Measurements from ENCODE around the gene MILR1. TPM values are rescaled to one million over a fixed set of nuclear protein-coding genes. Genes with fewer than 3 reads are reported as not detected.
"Not testable (repeated sequence)": the region's sequence is repeated elsewhere in the genome, so short reads cannot be mapped to it uniquely, and the experiment has no call there.

MILR1 gene
- total and polyA plus RNA-seq, 12 donors: 1.0 to 13.3 (median 1.3) TPM

DNA sequence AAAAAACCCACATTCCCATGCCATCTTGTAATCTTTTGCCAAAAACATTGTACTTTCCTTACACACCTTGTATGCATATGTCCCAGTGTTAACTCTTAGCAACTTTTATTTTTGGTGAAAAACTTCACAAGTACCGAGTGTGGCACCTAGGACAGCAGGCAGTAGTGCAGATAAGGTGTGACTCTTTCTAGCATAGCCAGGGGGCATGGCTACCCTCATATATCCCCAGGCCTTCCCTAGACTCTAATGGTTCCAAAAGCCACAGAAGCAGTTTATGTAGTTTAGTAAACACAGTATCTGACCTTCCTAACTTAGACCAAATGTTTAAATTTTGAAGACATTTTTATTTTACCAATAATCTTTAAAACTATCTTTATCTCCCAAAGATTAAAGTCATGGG lies 20.5 kb upstream of the MILR1 start:
- H3K27me3 ChIP-seq: peaks cover 0 to 18% (median 3%) of the 10 kb centered on the region in 7 donors
- TF ChIP-seq, protein P1, sequence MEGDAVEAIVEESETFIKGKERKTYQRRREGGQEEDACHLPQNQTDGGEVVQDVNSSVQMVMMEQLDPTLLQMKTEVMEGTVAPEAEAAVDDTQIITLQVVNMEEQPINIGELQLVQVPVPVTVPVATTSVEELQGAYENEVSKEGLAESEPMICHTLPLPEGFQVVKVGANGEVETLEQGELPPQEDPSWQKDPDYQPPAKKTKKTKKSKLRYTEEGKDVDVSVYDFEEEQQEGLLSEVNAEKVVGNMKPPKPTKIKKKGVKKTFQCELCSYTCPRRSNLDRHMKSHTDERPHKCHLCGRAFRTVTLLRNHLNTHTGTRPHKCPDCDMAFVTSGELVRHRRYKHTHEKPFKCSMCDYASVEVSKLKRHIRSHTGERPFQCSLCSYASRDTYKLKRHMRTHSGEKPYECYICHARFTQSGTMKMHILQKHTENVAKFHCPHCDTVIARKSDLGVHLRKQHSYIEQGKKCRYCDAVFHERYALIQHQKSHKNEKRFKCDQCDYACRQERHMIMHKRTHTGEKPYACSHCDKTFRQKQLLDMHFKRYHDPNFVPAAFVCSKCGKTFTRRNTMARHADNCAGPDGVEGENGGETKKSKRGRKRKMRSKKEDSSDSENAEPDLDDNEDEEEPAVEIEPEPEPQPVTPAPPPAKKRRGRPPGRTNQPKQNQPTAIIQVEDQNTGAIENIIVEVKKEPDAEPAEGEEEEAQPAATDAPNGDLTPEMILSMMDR (IDR thresholded peaks at IDR 0.05): no peak
- H3K9me3 ChIP-seq: no peaks in the 10 kb centered on the region
- peaks cover 0 to 15% (median 0%) of the 10 kb centered on the region in 9 donors for H3K4me1 ChIP-seq
- intact Hi-C loops (cut with DNase I): loop anchor here in 4 of 10 donors (10.0 kb wide), 1 partner anchor 216 kb away; no protein-coding TSS in a partner anchor
- H3K36me3 ChIP-seq: no peaks in the 10 kb centered on the region
- H3K4me3 ChIP-seq: no peak overlapping the region
- ATAC-seq: no peak
- no peak overlapping the region for H3K27ac ChIP-seq
- DNase-seq: no peak
- 94 to 95% methylated on average over 1 of the region's 1 CpG for WGBS, 2 donors

DNA sequence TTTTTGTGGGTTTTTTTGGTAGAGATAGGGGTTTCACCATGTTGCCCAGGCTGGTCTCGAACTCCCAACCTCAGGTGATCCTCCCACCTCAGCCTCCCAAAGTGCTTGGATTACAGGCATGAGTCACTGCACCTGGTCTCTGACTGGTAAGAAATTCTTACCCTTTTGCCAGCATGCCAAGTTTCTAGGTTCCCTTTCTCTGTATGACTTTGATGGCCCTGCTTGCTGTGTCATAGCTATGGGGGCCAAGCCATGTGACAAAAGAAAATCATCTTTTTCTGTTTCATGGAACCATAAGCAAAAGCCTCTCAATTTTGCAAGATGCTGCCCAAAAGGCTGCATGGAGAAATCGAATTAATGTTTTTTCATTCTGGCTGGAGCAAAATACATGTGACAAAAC lies 18.9 kb upstream of the MILR1 start:
- H3K4me1 ChIP-seq; ATAC-seq; intact Hi-C loops (cut with DNase I); DNase-seq; H3K27ac ChIP-seq; H3K9me3 ChIP-seq; H3K36me3 ChIP-seq; H3K4me3 ChIP-seq: not testable (repeated sequence)
- 89 to 92% methylated on average over 2 of the region's 2 CpGs for WGBS, 2 donors
- H3K27me3 ChIP-seq: peaks cover 0 to 18% (median 3%) of the 10 kb centered on the region in 7 donors

DNA sequence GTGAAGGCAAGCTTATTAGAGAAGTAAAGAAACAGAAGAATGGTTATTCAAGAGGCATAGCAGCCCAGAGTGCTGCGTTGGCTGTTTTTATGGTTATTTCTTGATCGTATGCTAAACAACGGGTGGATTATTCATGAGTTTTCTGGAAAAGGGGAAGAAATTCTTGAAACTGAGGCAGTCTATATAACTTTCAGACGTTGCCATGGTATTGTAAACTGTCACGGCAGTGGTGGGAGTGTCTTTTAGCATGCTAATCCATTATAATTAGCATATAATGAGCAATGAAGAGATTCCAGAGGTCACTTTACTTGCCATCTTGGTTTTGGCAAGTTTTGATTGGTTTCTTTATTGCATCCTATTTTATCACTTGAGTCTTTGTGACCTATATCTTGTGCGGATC lies 17.4 kb upstream of the MILR1 start:
- H3K4me1 ChIP-seq: peaks cover 0 to 7% (median 0%) of the 10 kb centered on the region in 9 donors
- DNase-seq: no peak
- peaks cover 0 to 18% (median 2%) of the 10 kb centered on the region in 7 donors for H3K27me3 ChIP-seq
- intact Hi-C loops (cut with DNase I): no loop called here
- WGBS, 2 donors: 82 to 88% methylated on average over 6 of the region's 6 CpGs
- no peak for ATAC-seq
- H3K9me3 ChIP-seq: peaks cover 0 to 9% (median 0%) of the 10 kb centered on the region in 11 donors
- no peaks in the 10 kb centered on the region for H3K36me3 ChIP-seq
- TF ChIP-seq, protein P1 (IDR thresholded peaks at IDR 0.05): no peak
- H3K27ac ChIP-seq: no peak overlapping the region
- H3K4me3 ChIP-seq: no peak overlapping the region

DNA sequence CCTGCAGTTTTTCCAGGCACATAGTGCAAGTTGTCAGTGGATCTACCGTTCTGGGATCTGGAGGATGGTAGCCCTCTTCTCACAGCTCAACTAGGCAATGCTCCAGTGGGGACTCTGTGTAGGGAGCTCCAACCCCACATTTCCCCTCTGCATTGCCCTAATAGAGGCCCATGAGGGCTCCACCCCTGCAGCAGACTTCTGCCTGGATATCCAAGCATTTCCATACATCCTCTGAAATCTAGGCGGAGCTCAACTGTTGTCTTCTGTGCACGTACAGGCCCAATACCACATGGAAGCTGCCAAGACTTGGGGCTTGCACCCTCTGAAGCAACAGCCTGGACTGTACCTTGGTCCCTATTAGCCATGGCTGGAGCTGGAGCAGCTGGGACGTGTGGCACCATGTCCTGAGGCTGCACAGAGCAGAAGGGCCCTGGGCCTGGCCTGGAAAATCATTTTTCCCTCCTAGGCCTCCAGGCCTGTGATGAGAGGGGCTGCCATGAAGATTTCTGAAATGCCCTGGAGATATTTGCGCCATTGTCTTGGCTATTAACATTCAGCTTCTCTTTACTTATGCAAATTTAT lies 10.9 kb upstream of the MILR1 start:
- TF ChIP-seq, protein P1 (IDR thresholded peaks at IDR 0.05): no peak
- Histone ChIP-seq H3K27me3 (no peaks in the 10 kb centered on the region), H3K36me3 (no peaks in the 10 kb centered on the region), H3K4me3 (no peak overlapping the region), H3K27ac (no peak overlapping the region), H3K9me3 (peaks cover 0 to 45% (median 10%) of the 10 kb centered on the region in 11 donors), H3K4me1 (peaks cover 0 to 26% (median 7%) of the 10 kb centered on the region in 9 donors)
- DNase-seq: no peak
- WGBS, 2 donors: 87 to 89% methylated on average over 5 of the region's 5 CpGs
- ATAC-seq: no peak
- intact Hi-C loops (cut with DNase I): no loop called here

DNA sequence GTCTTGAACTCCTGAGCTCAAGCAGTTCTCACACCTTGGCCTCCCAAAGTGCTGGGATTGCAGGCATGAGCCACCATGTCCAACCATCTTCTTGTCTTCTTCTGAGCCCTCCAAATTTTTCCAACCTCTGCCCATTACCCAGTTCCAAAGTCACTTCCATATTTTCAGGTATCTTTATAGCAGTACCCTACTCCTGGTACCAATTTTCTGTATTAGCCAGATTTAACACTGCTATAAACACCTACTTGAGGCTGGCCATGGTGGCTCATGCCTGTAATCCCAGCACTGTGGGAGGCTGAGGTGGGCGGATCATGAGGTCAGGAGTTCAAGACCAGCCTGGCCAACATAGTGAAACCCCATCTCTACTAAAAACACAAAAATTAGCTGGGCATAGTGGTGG lies 9.4 kb upstream of the MILR1 start:
- DNase-seq; intact Hi-C loops (cut with DNase I); H3K27me3 ChIP-seq; H3K4me3 ChIP-seq; H3K27ac ChIP-seq; ATAC-seq; H3K36me3 ChIP-seq: not testable (repeated sequence)
- peaks cover 0 to 36% (median 7%) of the 10 kb centered on the region in 9 donors for H3K4me1 ChIP-seq
- 89 to 100% methylated on average over 1 of the region's 1 CpG for WGBS, 2 donors
- H3K9me3 ChIP-seq: peaks cover 0 to 45% (median 10%) of the 10 kb centered on the region in 11 donors

Measured in heart right ventricle (tissue), 16 donors.